ENCODE results near the gene ITPRID1. TPM values are rescaled to one million over a fixed set of nuclear protein-coding genes. Genes with fewer than 3 reads are reported as not detected.

The ITPRID1 gene
- total and polyA plus RNA-seq, 9 of the 15 experiments (the other 6 are each of a cell fraction or from before 2014, with no cell fraction given) = not detected

GRCh38 chr7:31495653-31496052 is 18.2 kb upstream of the ITPRID1 start:
- Histone ChIP-seq H3K9me3 (replicated peaks; ENCODE audit: control insufficient read depth, insufficient read depth, low read depth, low read length) (no peaks in the 10 kb centered on the region), H3K9ac (ENCODE audit: insufficient read depth in 1 of 2, low read depth in 2 of 2, low read length in 2 of 2) (no peak overlapping the region), H3K36me3 (ENCODE audit: control insufficient read depth, insufficient read depth, low read length) (no peaks in the 10 kb centered on the region), H3K4me1 (replicated peaks in 1 of 2; ENCODE audit: control insufficient read depth in 2 of 2, insufficient read depth in 2 of 2, low read length in 2 of 2) (no peaks in the 10 kb centered on the region), H3K4me3 (no peak overlapping the region), H3K9me1 (ENCODE audit: control insufficient read depth, insufficient read depth, low read length) (no peaks in the 10 kb centered on the region), H3K4me2 (ENCODE audit: insufficient read depth, low read length) (no peak overlapping the region), H2AFZ (ENCODE audit: low read depth, low read length) (no peak overlapping the region), H4K20me1 (replicated peaks; ENCODE audit: control insufficient read depth, insufficient read depth, low read length) (no peaks in the 10 kb centered on the region; the same call in 1 of the 2 replicates), H3K27ac (ENCODE audit: extremely low read depth, low read depth, low read length) (no peak overlapping the region), H3K27me3 (ENCODE audit: control insufficient read depth in 2 of 2, insufficient read depth in 2 of 2, low read length in 2 of 2) (no peaks in the 10 kb centered on the region), H3K79me2 (ENCODE audit: control insufficient read depth, insufficient read depth, low read length) (no peaks in the 10 kb centered on the region)
- ChIA-PET POLR2A (no interaction called here), CTCF (ENCODE audit: low intra/inter-chr PET ratio) (no interaction called here)
- ATAC-seq (no peak), FAIRE-seq (no peak), DNase-seq (ENCODE audit: extremely low read depth in 1 of 4, low spot score in 3 of 4) (no peak)
- in situ Hi-C loops (cut with MboI) (loop anchor here (25.0 kb wide), 1 partner anchor 358 kb away; no protein-coding TSS in a partner anchor), intact Hi-C loops (cut with micrococcal nuclease) (no loop called here)
- 0% methylated on average over 3 of the region's 3 CpGs for WGBS (ENCODE audit: insufficient coverage, low coverage, missing lambda C conversion rate)
- no peak for TF ChIP-seq SMARCB1 (IDR thresholded peaks at IDR 0.05; ENCODE audit: insufficient read length, low read depth)
- no peak for TF ChIP-seq TCF7L2 (IDR thresholded peaks at IDR 0.05; ENCODE audit: low read depth, low read length)
- no peak for TF ChIP-seq CEBPZ (IDR thresholded peaks at IDR 0.05; ENCODE audit: borderline replicate concordance, low read depth, low read length)
- TF ChIP-seq BRF2 (IDR thresholded peaks at IDR 0.05; ENCODE audit: borderline replicate concordance, insufficient read depth, insufficient read length) = no peak
- TF ChIP-seq ZBTB5 (IDR thresholded peaks at IDR 0.05) = no peak
- TF ChIP-seq SPI1 (IDR thresholded peaks at IDR 0.05; ENCODE audit: borderline replicate concordance, low read depth, low read length) = 0 out of 2 replicates have a peak, but pooled peaks have one; percentile 57
- TF ChIP-seq ASH1L (IDR thresholded peaks at IDR 0.05; ENCODE audit: borderline replicate concordance, low read depth, partially characterized antibody) = no peak
- no TSS peak for BruUV-seq (replicated peaks)
